ENCODE data around the gene TM9SF2. TPM values are rescaled to one million over a fixed set of nuclear protein-coding genes. Genes with fewer than 3 reads are reported as not detected.

Gene TM9SF2
- total RNA-seq, 1 donor from 2014 or later: 118 TPM

DNA sequence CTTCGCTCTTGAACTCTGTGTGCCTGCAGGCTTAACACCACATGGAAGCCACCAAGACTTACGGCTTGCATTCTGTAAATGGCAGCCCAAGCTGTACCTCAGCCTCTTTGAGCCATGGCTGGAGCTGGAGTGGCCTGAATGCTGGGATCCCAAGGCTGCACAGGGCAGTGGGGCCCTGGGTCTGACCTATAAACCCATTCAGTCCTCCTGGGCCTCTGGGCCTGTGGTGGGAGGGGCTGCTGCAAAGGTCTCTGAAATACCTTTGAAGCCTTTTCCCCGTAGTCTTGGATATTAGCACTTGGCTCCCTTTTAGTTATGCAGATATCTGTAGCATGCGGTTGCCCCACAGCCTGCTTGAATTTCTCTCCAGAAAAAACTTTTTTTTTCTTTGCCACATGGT, 8.2 kb downstream of the TM9SF2 start:
- Histone ChIP-seq H3K79me2 (ENCODE audit: insufficient read depth, low read length) (peaks cover 99% of the 10 kb centered on the region), H3K27ac (ENCODE audit: low read depth, low read length) (no peak overlapping the region), H3K9me3 (ENCODE audit: insufficient read depth, low read depth, low read length) (no peaks in the 10 kb centered on the region), H4K20me1 (ENCODE audit: insufficient read depth, low read length) (peaks cover 97% of the 10 kb centered on the region), H3K27me3 (ENCODE audit: insufficient read depth, low read length) (no peaks in the 10 kb centered on the region), H3K4me3 (ENCODE audit: insufficient read depth, low read depth, low read length) (no peak overlapping the region), H3K9ac (ENCODE audit: low read length) (no peak overlapping the region), H3K4me2 (ENCODE audit: low read length) (no peak overlapping the region), H3K4me1 (ENCODE audit: insufficient read depth, low read length) (no peaks in the 10 kb centered on the region), H3K36me3 (ENCODE audit: insufficient read depth, low read length) (peaks cover 2% of the 10 kb centered on the region), H2AFZ (ENCODE audit: low read depth, low read length) (no peak overlapping the region)
- H3K4me3 Mint-ChIP-seq (ENCODE audit: unreplicated experiment): no peak overlapping the region
- no peak for TF ChIP-seq EZH2 (IDR thresholded peaks at IDR 0.05; ENCODE audit: insufficient read depth, low read length)
- TF ChIP-seq, protein P1, sequence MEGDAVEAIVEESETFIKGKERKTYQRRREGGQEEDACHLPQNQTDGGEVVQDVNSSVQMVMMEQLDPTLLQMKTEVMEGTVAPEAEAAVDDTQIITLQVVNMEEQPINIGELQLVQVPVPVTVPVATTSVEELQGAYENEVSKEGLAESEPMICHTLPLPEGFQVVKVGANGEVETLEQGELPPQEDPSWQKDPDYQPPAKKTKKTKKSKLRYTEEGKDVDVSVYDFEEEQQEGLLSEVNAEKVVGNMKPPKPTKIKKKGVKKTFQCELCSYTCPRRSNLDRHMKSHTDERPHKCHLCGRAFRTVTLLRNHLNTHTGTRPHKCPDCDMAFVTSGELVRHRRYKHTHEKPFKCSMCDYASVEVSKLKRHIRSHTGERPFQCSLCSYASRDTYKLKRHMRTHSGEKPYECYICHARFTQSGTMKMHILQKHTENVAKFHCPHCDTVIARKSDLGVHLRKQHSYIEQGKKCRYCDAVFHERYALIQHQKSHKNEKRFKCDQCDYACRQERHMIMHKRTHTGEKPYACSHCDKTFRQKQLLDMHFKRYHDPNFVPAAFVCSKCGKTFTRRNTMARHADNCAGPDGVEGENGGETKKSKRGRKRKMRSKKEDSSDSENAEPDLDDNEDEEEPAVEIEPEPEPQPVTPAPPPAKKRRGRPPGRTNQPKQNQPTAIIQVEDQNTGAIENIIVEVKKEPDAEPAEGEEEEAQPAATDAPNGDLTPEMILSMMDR (IDR thresholded peaks at IDR 0.05; ENCODE audit: insufficient read depth, low read depth, low read length): no peak
- DNase-seq (ENCODE audit: low read depth) (no peak), FAIRE-seq (no peak)
- peaks cover 16% of the 10 kb centered on the region for H3K36me3 Mint-ChIP-seq (ENCODE audit: low read depth, unreplicated experiment)
- peaks cover 26% of the 10 kb centered on the region for H3K4me1 Mint-ChIP-seq (ENCODE audit: low read depth, unreplicated experiment)
- H3K27ac Mint-ChIP-seq (ENCODE audit: unreplicated experiment): no peak overlapping the region
- no peaks in the 10 kb centered on the region for H3K27me3 Mint-ChIP-seq (ENCODE audit: low read depth, unreplicated experiment)
- peaks cover 11% of the 10 kb centered on the region for H3K9me3 Mint-ChIP-seq (ENCODE audit: unreplicated experiment)

DNA sequence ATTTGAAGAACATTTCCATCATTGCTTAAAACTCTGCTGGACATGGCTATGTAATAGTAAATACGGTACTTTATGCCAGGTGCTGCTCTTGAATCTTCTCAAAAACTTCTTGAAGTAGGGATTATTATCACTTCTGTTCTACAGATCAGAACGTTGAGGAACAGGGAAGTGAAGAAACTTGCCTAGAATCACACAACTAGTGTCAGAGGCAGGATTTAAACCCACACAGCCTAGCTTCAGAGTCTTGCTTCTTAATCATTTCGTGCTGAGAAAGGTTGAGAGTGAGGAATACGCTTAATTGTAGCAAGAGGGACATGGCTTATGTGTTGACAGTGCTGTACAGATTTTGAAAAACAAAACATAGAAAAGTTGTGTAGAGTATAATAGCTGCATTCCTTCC, 13.5 kb downstream of the TM9SF2 start:
- H3K4me3 ChIP-seq (ENCODE audit: insufficient read depth, low read depth, low read length): no peak overlapping the region
- H3K79me2 ChIP-seq (ENCODE audit: insufficient read depth, low read length): peaks cover 76% of the 10 kb centered on the region
- no peaks in the 10 kb centered on the region for H3K4me1 ChIP-seq (ENCODE audit: insufficient read depth, low read length)
- FAIRE-seq (no peak), DNase-seq (ENCODE audit: low read depth) (no peak)
- H3K9me3 ChIP-seq (ENCODE audit: insufficient read depth, low read depth, low read length): no peaks in the 10 kb centered on the region
- Mint-ChIP-seq H3K36me3 (ENCODE audit: low read depth, unreplicated experiment) (peaks cover 12% of the 10 kb centered on the region), H3K9me3 (ENCODE audit: unreplicated experiment) (peaks cover 6% of the 10 kb centered on the region), H3K4me3 (ENCODE audit: unreplicated experiment) (no peak overlapping the region), H3K4me1 (ENCODE audit: low read depth, unreplicated experiment) (peaks cover 8% of the 10 kb centered on the region), H3K27me3 (ENCODE audit: low read depth, unreplicated experiment) (no peaks in the 10 kb centered on the region), H3K27ac (ENCODE audit: unreplicated experiment) (no peak overlapping the region)
- no peak overlapping the region for H2AFZ ChIP-seq (ENCODE audit: low read depth, low read length)
- no peak for TF ChIP-seq EZH2 (IDR thresholded peaks at IDR 0.05; ENCODE audit: insufficient read depth, low read length)
- TF ChIP-seq, protein P1 (IDR thresholded peaks at IDR 0.05; ENCODE audit: insufficient read depth, low read depth, low read length): no peak
- no peaks in the 10 kb centered on the region for H3K36me3 ChIP-seq (ENCODE audit: insufficient read depth, low read length)
- peaks cover 78% of the 10 kb centered on the region for H4K20me1 ChIP-seq (ENCODE audit: insufficient read depth, low read length)
- no peak overlapping the region for H3K27ac ChIP-seq (ENCODE audit: low read depth, low read length)
- H3K27me3 ChIP-seq (ENCODE audit: insufficient read depth, low read length): no peaks in the 10 kb centered on the region
- no peak overlapping the region for H3K4me2 ChIP-seq (ENCODE audit: low read length)
- no peak overlapping the region for H3K9ac ChIP-seq (ENCODE audit: low read length)

DNA sequence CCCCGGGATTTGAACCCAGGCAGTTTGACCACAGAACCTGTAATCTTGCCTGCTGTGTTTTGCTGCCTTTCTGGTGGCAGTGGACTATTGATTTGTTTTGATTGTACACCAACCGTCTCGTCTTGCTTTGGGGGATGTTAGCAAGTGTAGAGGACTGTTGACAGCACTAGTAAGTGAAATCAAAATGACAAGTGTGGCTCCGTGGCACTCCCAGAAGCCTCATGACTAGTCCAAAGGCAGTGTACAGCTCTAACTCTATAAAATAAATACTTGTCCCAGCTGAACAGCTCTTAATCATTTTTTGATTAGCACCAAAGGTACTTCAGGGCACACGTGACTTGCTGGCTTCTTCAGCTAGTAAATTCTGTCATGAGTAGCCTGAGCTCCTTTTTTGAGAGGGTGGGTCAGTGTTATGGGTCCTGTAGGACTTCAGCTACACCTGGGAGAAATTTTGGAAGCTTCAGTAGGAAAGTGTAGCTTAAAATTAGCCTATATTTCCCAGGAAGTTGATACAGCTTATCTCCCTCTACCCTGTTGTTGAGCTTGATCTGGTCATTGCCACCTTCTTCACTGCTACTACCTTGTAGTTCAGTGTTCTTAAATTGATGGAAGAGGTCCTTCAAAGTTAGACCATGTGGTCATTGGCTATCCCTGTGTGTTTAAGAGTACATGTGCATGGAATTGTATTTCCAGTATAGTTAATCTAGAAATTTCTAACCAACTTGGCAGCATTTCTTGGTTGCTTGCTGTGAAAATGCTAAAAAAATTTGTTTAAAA, 15.1 kb downstream of the TM9SF2 start:
- no peaks in the 10 kb centered on the region for H3K9me3 Mint-ChIP-seq (ENCODE audit: unreplicated experiment)
- no peak overlapping the region for H3K27ac Mint-ChIP-seq (ENCODE audit: unreplicated experiment)
- FAIRE-seq: no peak

More for the DNA sequence above, 15.1 kb downstream of the TM9SF2 start:
- H3K36me3 Mint-ChIP-seq (ENCODE audit: low read depth, unreplicated experiment): peaks cover 2% of the 10 kb centered on the region
- H3K9me3 ChIP-seq (ENCODE audit: insufficient read depth, low read depth, low read length): no peaks in the 10 kb centered on the region
- peaks cover 67% of the 10 kb centered on the region for H4K20me1 ChIP-seq (ENCODE audit: insufficient read depth, low read length)
- no peak overlapping the region for H3K27ac ChIP-seq (ENCODE audit: low read depth, low read length)
- no peak overlapping the region for H3K4me3 ChIP-seq (ENCODE audit: insufficient read depth, low read depth, low read length)
- no peak overlapping the region for H2AFZ ChIP-seq (ENCODE audit: low read depth, low read length)
- H3K36me3 ChIP-seq (ENCODE audit: insufficient read depth, low read length): peaks cover 7% of the 10 kb centered on the region
- peaks cover 8% of the 10 kb centered on the region for H3K4me1 Mint-ChIP-seq (ENCODE audit: low read depth, unreplicated experiment)
- H3K9ac ChIP-seq (ENCODE audit: low read length): no peak overlapping the region
- no peaks in the 10 kb centered on the region for H3K27me3 ChIP-seq (ENCODE audit: insufficient read depth, low read length)
- no peaks in the 10 kb centered on the region for H3K4me1 ChIP-seq (ENCODE audit: insufficient read depth, low read length)
- no peak for TF ChIP-seq EZH2 (IDR thresholded peaks at IDR 0.05; ENCODE audit: insufficient read depth, low read length)
- TF ChIP-seq, protein P1 (IDR thresholded peaks at IDR 0.05; ENCODE audit: insufficient read depth, low read depth, low read length): no peak
- H3K4me2 ChIP-seq (ENCODE audit: low read length): no peak overlapping the region
- peaks cover 60% of the 10 kb centered on the region for H3K79me2 ChIP-seq (ENCODE audit: insufficient read depth, low read length)
- H3K27me3 Mint-ChIP-seq (ENCODE audit: low read depth, unreplicated experiment): no peaks in the 10 kb centered on the region
- no peak overlapping the region for H3K4me3 Mint-ChIP-seq (ENCODE audit: unreplicated experiment)
- no peak for DNase-seq (ENCODE audit: low read depth)

Data from astrocyte (in vitro differentiated cells and primary cell).